HG03139 (cell line): ENCODE measurements around the gene DUSP12.
"Not testable (repeated sequence)": the region's sequence is repeated elsewhere in the genome, so short reads cannot be mapped to it uniquely, and the experiment has no call there.

Source experiments
- ATAC-seq: cut with Tn5 transposase; IDR thresholded peaks from one replicate; pipeline ENCODE4 v1.9.1; 2021; ENCODE audit not compliant: unreplicated experiment

Gene DUSP12, protein sequence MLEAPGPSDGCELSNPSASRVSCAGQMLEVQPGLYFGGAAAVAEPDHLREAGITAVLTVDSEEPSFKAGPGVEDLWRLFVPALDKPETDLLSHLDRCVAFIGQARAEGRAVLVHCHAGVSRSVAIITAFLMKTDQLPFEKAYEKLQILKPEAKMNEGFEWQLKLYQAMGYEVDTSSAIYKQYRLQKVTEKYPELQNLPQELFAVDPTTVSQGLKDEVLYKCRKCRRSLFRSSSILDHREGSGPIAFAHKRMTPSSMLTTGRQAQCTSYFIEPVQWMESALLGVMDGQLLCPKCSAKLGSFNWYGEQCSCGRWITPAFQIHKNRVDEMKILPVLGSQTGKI

DNA sequence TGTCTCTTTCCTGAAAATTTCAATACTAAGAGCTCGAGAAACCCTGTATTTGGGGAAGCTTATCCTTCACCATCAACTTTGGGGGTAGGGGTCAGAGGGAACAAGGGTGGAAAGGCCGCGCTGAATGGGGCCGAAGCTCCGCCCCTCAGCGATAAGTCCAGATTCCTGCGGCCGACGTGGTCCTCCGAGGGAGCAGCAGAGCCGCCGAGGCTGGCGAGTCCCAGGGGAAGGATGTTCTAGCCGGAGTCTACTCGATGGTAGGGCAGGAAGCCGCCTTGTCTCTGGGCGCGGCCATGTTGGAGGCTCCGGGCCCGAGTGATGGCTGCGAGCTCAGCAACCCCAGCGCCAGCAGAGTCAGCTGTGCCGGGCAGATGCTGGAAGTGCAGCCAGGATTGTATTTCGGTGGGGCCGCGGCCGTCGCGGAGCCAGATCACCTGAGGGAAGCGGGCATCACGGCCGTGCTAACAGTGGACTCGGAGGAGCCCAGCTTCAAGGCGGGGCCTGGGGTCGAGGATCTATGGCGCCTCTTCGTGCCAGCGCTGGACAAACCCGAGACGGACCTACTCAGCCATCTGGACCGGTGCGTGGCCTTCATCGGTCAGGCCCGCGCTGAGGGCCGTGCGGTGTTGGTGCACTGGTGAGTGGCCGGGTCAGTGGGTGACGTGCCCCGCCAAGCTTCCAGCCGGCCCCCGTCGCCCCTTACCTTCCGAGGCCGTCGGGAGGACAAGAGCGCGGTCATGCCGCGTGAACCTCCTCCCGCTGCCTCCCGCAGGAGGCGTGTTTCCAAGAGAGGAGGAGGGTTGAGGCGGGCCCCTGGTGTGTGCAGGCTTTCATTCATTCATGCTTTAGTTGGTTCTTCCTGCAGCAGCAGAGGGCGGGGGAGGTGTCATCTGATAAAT lies at the start of gene DUSP12:
TSS of gene DUSP12 (plus strand) at position 278 of the 899 bp plus-strand sequence. CDS start at position 294, 16 bp downstream.
- peak; percentile 96 for ATAC-seq

DNA sequence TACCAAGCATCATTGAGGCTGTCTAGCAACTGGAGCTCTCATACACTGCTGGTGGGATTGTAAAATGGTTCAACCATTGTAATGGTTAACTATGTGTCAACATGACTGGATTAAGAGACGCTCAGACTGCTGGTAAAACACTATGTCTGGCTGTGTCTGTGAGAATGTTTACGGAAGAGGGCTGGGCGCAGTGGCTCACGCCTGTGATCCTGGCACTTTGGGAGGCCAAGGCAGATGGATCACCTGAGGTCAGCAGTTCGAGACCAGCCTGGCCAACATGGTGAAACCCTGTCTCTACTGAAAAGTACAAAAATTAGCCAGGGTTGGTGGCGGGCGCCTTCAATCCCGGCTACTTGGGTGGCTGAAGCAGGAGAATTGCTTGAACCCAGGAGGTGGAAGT lies 47.3 kb upstream of the DUSP12 start:
- ATAC-seq: no peak

DNA sequence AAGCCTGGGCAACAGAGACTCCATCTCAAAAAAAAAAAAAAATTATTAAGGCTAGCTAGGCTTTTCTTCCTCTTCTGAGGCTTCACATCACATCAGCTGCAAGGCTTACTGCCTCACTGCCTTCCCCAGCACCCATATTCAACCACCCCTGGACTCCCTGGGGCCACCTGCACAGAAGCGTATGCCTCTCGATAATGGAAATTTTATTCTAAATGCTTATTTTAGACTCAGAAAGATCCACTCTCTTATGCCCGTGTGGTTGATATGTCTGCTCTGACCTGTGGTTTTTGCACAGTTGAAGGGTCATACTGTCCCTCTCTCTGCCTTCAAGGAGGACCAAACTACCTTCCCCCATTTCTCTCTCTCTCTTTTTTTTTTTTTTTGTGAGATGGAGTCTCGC lies 44.0 kb upstream of the DUSP12 start:
- ATAC-seq: peak; percentile 37

DNA sequence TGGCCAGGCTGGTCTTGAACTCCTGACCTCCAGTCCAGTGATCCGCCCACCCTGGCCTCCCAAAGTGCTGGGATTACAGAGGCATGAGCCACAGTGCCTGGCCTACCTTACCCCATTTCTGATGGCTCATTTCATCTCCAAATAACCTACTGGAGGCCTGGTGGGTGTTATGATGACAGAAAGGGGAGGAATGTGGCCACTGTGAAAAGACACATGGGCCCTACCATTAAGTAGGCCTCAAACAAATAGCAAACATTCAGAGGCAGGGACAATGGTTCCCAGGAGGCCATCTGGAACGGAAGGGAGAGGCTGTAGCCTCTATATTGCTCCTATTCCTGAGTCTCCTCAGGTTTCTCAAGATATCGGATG lies 43.5 kb upstream of the DUSP12 start:
- no peak for ATAC-seq

DNA sequence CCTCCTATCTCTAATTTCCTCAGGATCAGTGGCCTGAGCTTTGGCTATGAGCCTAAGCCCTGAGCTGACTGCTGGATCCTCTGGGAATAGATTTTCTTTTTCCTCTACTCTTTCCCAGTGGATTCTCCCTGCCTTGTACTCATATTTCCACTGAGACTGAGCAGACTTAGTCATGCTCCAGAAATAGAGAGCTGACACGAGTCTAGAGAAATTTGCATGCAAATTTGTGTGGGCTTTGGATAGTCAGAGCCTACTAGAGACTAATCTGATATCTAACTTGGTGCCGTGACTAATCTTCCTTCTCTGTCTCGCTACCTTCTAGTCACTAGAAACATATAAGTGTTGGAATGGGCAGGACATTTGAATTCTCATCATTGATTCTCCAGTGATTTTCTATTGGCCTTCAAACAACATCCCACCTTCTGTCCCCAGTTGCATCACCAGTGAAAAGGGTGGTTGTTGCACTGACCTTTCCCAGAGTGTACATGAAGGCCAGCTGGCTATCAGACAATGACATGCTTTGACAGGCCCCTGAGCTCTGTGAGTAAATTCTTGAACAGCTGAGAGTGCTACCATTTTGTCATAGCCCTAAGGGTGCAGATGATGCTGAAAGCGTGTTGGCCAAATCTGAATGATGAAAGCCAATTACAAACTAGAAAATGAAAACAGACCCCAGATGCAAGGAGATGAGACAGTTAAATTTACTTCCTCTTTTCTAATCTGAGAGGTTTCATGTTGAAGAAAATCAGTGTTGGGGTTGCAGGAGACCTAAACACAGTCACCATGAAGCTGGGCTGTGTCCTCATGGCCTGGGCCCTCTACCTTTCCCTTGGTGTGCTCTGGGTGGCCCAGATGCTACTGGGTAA lies 42.9 kb upstream of the DUSP12 start, which contains the start of gene FCRLA:
TSS of gene FCRLA (plus strand) at position 748 of the 866 bp plus-strand sequence. CDS start at position 784, 36 bp downstream.
- peak; percentile 51 for ATAC-seq

DNA sequence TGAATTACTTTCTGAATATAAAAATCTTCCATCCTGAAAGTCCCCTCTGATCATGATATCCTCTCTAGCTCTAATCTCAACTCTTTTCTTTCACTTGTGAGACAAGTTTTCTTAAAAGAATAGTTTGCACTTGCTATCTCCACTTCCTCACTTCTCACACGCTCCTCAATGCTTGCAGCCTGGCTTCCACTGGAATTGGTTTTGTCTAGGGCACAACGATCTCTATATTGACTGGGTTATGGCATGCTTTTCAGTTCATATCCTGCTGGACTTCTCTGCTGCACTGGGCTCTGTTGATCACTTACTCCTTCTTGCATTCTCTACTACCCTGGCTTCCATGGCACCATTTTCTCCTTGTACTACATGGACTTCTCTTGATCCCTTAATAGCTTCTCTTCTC lies 42.1 kb upstream of the DUSP12 start:
- ATAC-seq: no peak

DNA sequence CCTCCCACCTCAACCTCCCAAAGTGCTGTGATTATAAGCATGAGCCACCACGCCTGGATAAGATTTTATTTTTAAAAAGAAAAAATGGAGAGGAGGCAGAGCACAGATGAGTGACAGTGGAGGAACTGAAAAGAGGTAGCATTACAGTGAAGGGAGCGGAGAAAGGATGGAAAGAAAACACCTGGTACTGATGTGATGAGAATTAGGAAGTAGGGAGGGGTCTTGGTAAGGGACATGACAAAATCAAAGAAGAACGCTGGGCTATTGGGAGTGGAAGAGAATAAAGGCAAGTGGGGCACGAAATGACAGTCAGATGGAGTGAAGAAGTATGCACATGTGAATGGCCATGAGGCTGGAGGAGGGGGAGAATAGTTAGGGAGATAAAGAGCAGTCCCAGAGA lies 40.2 kb upstream of the DUSP12 start:
- no peak for ATAC-seq

DNA sequence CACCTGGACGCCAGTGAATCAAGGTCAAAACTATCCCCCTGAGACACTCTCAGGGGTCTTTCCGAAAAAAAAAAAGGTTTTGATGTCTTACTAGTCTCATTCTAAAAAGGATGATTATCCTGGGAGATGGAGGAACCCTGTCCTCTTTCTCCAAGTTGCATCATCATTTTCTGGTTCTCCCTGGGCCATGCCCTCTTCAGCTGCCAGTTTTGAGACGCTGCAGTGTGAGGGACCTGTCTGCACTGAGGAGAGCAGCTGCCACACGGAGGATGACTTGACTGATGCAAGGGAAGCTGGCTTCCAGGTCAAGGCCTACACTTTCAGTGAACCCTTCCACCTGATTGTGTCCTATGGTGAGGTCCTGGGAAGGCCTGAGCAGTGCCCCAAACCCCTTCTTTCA lies 39.0 kb upstream of the DUSP12 start:
- ATAC-seq: no peak

DNA sequence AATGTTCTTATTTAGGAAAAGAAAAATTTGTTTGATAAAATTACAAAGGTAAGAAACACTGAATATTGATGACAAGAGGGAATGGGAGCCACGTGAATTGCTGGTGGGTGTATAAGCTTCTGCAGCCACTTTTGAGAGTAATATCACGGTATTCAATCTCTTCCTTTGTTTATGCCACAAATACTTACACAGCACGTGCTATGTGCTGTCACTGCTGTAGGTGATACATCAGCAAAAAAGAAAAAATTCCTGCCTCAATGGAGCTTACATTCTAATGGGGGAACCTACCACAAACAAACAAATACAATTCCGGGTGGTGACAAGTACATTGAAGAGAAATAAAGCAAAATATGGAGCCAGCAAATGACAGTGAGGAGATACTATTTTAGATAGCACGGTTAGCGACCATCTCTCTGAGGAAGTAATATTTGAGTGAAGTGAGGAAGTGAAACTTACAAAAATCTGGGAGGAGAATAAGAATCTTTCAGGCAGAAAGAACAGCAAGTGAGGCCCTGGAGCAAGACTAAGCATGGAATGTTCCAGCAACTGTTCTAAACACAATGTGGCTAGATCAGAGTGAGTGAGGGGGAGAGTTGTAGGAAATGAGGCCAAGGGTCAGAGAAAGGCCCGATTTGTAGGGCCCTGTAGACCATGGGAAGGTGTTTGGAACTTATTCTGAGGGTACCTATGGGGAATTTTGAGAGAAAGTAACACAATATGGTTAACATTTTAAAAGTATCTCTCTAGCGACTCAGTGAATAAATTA lies 30.8 kb upstream of the DUSP12 start:
- peak; percentile 48 for ATAC-seq

DNA sequence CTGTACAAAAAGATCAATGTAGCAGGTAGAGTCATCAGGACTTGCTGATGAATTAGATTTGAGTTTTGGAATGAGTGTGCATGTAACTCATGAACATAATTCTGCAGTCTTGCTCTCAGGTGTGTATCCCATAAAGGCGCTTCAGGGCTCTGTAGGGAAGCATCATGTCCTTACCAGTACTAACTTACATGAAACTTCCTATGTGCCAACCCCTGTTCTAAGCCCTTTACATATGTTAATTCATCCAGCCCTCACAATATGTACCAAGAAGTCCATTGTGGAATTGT lies 30.3 kb upstream of the DUSP12 start:
- peak; percentile 27 for ATAC-seq

DNA sequence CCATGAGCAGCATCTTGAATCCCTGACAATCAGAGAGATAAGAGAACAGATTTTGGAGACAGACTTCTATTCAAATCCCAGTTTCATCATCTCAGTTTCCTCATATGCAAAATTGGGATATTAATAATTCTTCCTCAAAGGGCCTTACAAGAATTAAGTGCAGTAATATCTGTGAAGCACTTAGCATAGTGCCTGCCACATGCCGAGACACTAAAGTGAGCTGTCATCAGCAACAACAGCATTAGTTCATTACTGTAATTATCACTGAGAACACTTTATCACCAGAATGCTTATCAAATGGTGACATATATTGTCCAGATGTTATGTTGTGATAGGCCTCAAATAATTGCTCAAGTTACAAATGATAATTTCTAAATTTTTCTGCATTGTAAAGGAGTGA lies 29.2 kb upstream of the DUSP12 start:
- no peak for ATAC-seq

DNA sequence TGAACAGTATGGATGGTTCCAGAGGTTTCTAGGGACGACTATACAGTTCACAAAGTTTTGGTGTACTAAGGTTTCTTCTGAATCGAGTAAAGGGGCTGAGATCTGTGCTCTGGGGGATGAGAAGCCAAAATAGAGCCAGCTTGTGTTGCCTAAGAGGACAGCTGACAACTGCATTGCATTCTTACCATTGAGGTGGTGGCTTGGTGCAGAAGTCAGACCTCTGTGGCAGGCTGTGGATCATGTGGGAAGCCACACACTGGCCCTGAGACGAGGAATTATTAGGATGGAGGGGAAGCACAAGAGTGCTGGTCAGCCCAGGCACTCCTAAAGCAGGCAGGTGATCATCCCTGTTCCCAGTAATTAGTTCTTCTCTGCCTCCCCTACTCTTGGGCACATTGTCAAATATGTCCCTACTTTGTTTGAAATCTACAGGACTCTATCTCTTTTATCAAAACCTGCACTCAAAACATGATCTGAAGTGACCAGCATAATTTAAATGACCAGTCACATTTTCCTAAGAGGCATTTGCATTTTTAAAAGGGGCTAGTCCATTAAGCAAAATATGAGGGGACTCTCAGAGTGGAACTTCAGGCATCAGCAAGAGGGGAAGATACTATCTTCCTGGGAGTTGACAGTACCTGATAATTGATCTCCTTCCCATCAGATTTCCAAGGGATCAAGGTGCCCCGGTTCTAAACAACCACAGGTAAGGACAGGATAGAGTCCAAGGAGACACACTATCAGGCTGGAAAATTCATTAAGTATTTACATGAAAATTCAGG lies 28.4 kb upstream of the DUSP12 start, which contains the start of gene FCRLB:
TSS of gene FCRLB (plus strand) at position 589 of the 782 bp plus-strand sequence. CDS start 1,129 bp downstream, outside the sequence.
- no peak for ATAC-seq

DNA sequence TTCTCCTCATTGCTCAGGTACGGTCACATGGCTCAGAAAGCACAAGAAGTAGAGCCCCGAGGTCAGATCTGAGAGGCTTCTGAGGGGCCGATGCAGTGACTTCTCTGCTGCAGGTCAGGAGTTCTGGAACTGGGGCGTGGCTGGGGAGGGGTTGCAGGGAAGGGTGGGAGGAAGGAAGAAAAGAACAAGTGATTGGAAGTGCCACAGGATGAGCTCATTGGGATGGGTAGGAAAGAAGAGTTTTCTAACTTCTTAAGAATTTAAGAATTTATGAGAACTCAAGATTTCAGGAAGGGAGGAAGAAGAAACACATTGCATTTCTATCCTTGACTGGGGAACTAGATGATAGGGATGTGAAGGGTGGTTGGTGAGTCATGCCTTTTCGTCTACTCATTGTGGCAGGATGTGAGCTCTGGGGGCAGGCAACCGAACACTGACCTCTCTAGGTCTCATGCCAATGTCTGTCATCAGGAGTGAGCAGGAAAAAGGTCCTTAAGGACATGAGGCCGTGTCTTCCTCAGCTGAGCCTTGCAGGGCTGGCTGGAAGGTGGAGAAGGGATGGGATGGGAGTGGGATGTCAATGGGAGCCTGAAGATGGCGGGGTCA lies 27.7 kb upstream of the DUSP12 start:
- ATAC-seq: no peak

DNA sequence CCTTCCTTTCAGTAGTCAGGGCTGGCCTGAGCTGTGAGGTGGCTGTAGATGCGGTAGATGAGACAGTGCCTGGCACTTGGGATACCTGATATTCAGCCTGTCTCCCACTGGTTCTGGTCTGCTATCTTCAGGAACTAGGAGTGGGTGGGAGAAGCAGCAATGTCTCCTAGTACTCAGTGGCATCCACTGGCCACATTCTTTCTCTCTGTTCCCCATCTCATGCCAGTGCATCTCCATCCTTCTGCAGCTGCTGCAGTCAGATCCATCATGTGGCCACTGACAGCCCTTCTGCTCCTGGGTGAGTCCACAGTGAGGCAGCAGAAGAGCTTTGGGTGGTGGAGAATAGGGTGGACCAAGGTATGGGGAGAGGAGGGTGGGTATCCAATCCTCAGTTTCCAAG lies 27.2 kb upstream of the DUSP12 start:
- no peak for ATAC-seq

DNA sequence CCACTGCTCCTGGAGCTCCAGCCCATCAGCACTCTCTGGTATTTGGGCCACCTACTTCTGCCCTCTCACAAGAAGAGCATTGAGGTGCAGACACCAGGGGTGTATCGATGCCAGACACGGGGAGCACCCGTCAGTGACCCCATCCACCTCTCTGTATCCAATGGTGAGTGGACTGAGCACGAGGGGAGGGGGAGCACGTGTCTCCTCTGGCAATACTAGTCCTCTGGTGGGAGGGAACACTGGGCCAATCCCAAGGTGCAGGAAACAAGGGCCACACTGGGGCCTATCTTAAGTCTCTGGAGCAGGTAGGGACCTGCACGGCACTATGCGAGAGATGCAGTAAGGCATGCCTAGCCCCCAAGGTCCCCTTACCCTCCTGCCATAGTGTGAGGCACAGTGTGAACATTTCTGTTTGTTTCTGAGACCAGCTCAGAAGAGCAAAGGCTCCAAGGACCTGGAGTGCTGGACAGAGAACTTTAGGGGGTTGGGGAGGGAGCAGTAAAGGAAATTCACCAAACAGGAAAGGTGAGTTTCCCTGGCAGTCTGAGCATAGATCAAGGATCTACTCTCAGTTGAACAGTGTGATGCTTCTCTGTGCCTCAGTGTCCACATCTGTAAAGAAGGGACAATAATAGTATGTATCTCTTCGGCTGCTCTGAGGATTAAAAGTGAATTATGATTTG lies 26.0 kb upstream of the DUSP12 start:
- no peak for ATAC-seq

DNA sequence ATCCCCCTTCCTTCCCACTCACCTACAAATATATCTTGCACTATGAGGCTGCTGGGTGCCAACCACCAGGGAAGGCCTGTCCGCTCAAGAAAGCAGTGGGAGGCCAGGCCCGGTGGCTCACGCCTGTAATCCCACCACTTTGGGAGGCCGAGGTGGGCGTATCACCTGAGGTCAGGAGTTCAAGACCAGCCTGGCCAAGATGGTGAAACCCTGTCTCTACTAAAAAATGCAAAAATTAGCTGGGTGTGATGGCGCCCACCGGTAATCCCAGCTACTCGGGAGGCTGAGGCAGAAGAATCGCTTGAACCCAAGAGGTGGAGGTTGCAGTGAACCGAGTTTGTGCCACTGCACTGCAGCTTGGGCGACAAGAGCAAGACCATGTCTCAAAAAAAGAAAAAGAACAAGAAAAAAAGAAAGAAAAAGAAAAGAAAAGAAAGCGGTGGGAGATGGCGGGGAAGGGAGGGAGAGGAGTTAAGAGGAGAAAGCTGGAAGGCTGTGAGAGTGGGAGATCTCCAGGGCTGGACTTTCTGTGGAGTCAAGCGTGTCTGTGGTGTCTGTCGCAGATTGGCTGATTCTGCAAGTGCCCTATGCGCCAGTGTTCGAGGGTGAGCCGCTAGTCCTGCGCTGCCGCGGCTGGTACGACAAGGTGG lies 24.2 kb upstream of the DUSP12 start:
- ATAC-seq: not testable (repeated sequence)

DNA sequence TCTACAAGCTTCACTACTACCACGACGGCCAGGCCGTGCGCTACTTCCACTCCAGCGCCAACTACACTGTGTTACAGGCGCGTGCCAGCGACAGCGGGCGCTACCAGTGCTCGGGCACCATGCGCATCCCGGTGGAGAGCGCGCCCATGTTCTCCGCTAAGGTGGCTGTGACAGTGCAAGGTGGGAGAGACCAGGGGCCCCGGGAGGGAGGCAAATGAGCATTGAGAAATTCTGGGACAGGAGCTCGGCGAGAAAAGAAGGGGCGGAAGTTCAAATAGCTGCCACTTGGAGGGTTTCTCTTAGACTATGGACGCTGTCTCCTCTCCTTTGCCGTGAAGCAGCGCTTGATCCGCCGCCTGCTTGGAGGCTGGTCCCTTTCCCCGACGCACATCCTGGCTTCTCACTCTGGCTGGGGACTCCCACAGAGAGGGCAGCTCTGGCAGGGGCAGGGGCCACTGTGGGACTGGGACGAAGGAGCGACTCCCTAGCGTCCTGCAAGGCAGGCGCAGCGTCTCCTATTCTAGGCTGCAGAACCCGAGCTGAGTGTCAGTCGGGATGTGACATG lies 23.6 kb upstream of the DUSP12 start:
- peak; percentile 18 for ATAC-seq
